Cardiac fibroblast (primary cell): ENCODE data around the gene GDPGP1.

ENCODE experiments used
- DNase-seq, 2 donors: peaks; one replicate each; pipeline versions ENCODE4 v3.0.0 to v3.0.0-alpha.2; 2010; ENCODE audit warnings: low read depth in 2 of 2
- H3K4me3 ChIP-seq, 2 donors: replicated peaks in 1 of 2; 1 replicate in 1 of 2; 2 replicates in 1 of 2; pipeline ENCODE4 v1.5.1; 2011; ENCODE audit warnings: low read depth in 2 of 2, low read length in 2 of 2, mild to moderate bottlenecking in 2 of 2, moderate library complexity in 1 of 2
- TF ChIP-seq, protein P1 (sequence below): IDR thresholded peaks from one replicate; pipeline ENCODE4 v1.5.1; 2011; ENCODE audit warnings: low read depth, mild to moderate bottlenecking, low read length, inconsistent platforms

The GDPGP1 gene

DNA sequence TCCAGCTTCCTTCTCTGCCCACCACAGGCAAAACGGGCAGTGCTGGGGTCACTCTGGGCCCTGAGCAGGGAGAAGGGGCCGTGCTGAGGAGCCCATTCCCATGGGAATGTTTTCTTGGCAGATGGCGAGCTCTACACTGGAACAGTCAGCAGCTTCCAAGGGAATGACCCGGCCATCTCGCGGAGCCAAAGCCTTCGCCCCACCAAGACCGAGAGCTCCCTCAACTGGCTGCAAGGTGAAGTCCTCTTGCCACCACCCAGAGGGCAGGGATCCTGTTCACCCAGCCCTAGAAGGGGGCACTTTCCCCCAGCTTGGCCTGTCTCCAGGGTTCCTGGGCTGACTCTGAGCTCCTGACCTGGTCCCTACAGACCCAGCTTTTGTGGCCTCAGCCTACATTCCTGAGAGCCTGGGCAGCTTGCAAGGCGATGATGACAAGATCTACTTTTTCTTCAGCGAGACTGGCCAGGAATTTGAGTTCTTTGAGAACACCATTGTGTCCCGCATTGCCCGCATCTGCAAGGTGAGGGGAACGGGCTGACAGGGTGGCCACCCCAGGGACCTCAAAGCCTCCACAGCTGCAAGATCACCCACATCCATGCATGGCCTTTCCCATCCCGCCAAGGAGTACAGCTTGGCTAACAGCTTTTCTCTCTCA is 12.6 kb upstream of the GDPGP1 start:
- no peak overlapping the region for H3K4me3 ChIP-seq
- DNase-seq, result peak; percentile 93 to 96
- TF ChIP-seq, protein P1, sequence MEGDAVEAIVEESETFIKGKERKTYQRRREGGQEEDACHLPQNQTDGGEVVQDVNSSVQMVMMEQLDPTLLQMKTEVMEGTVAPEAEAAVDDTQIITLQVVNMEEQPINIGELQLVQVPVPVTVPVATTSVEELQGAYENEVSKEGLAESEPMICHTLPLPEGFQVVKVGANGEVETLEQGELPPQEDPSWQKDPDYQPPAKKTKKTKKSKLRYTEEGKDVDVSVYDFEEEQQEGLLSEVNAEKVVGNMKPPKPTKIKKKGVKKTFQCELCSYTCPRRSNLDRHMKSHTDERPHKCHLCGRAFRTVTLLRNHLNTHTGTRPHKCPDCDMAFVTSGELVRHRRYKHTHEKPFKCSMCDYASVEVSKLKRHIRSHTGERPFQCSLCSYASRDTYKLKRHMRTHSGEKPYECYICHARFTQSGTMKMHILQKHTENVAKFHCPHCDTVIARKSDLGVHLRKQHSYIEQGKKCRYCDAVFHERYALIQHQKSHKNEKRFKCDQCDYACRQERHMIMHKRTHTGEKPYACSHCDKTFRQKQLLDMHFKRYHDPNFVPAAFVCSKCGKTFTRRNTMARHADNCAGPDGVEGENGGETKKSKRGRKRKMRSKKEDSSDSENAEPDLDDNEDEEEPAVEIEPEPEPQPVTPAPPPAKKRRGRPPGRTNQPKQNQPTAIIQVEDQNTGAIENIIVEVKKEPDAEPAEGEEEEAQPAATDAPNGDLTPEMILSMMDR, result peak; percentile 93

DNA sequence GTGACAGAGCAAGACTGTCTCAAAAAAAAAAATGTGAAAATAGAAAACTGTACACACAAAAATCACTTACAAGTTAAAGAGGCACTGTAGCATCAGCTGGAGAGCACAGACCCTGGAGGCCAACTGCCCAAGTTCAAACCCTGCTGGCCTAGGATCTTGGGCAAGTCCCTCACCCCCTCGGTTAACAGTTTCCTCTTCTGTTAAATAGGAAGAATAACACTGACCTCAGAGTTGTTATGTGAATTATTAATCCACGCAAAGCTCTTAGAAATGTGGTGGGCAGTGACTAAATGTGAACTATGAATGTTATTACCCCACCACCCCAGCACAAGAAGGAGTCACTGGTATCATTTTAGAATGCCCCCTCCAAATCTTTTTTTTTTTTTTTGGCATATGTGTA is 11.5 kb upstream of the GDPGP1 start:
- no peak overlapping the region for H3K4me3 ChIP-seq
- TF ChIP-seq, protein P1, result no peak
- DNase-seq, result no peak

- TF ChIP-seq, protein P1, result no peak
- H3K4me3 ChIP-seq, result no peak overlapping the region
- DNase-seq, result no peak
Observed at GRCh38 chr15:90223441-90224165, 10.4 kb upstream of the GDPGP1 start.

- TF ChIP-seq, protein P1, result no peak
- H3K4me3 ChIP-seq, result no peak overlapping the region
- no peak for DNase-seq
Observed at GRCh38 chr15:90225047-90225446, 9.0 kb upstream of the GDPGP1 start.

GRCh38 chr15:90225504-90226234 is 8.3 kb upstream of the GDPGP1 start:
- TF ChIP-seq, protein P1, result no peak
- no peak overlapping the region for H3K4me3 ChIP-seq
- DNase-seq, result no peak

- DNase-seq, result no peak
- H3K4me3 ChIP-seq, result no peak overlapping the region
- TF ChIP-seq, protein P1, result no peak
Observed at GRCh38 chr15:90227336-90227735, 6.7 kb upstream of the GDPGP1 start.
